Immature natural killer cell (primary cell): ENCODE data around the gene KAT8. TPM values are rescaled to one million over a fixed set of nuclear protein-coding genes. Genes with fewer than 3 reads are reported as not detected.
A peak's percentile ranks its signal among the peaks of the same experiment; 100 is the strongest.
"Not testable (repeated sequence)": the region's sequence is repeated elsewhere in the genome, so short reads cannot be mapped to it uniquely, and the experiment has no call there.

Experiments
- DNase-seq, 3 donors: peaks; one replicate each; pipeline ENCODE4 v3.0.0; 2022; ENCODE audit warnings: mixed read lengths in 1 of 3
- H3K27ac Mint-ChIP-seq, 6 donors: one replicate each; pipeline ENCODE4 v1.8.0; 2020; ENCODE audit warnings: mixed read lengths in 6 of 6, mild to moderate bottlenecking in 5 of 6, inconsistent platforms in 4 of 6, moderate library complexity in 3 of 6
- H3K27me3 Mint-ChIP-seq, 3 donors: one replicate each; pipeline ENCODE4 v1.8.0; 2020 to 2021; ENCODE audit warnings: low read depth in 3 of 3, mild to moderate bottlenecking in 3 of 3, mixed read lengths in 3 of 3, moderate library complexity in 3 of 3, inconsistent platforms in 1 of 3
- H3K36me3 Mint-ChIP-seq, 3 donors: one replicate each; pipeline ENCODE4 v1.8.0; 2020; ENCODE audit warnings: mixed read lengths in 3 of 3, inconsistent platforms in 2 of 3, mild to moderate bottlenecking in 2 of 3
- H3K4me1 Mint-ChIP-seq, 2 donors: one replicate each; pipeline ENCODE4 v1.8.0; 2020; ENCODE audit warnings: inconsistent platforms in 2 of 2, mild to moderate bottlenecking in 2 of 2, mixed read lengths in 2 of 2, moderate library complexity in 1 of 2
- H3K4me3 Mint-ChIP-seq, 5 donors: one replicate each; pipeline ENCODE4 v1.8.0; 2020; ENCODE audit warnings: mild to moderate bottlenecking in 5 of 5, mixed read lengths in 5 of 5, inconsistent platforms in 3 of 5, moderate library complexity in 3 of 5
- H3K9me3 Mint-ChIP-seq, 6 donors: one replicate each; pipeline ENCODE4 v1.8.0; 2020; ENCODE audit warnings: mild to moderate bottlenecking in 6 of 6, mixed read lengths in 6 of 6, inconsistent platforms in 4 of 6, moderate library complexity in 3 of 6
- polyA plus RNA-seq, 3 donors: library from polyadenylated mRNA; unstranded; fragments of 300-500 nt; fragmentation: Illumina TruSeq; gene quantifications; one replicate each; pipeline ENCODE4 v1.2.3, GENCODE V29; 2021

The KAT8 gene
- polyA plus RNA-seq, 3 donors from 2014 or later, result 29.4 to 53.9 (median 32.6) TPM

DNA sequence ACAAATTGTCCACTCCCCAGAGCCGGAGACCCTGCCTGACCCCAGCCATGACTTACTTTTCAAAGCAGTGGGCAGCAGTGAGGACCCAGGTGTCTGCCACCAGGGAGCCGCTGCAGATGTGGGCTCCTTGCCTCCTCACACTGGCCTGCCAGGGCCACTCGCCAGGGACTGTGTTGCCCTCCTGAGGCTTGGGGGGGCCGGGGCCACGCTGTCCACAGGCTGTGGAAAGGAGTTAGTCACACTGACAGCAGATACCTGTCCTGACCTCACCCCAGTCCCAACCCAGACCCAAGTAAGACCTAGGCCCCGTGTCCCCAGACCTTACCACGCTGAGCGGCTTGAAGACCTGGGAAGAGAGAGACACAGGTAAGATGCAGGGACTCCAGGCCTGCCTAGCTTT is 30.0 kb upstream of the KAT8 start:
- Mint-ChIP-seq H3K36me3 (peaks cover 0 to 4% (median 3%) of the 10 kb centered on the region in 3 donors), H3K4me1 (no peaks in the 10 kb centered on the region), H3K27ac (no peak overlapping the region)

GRCh38 chr16:31087971-31088370 is 29.5 kb upstream of the KAT8 start:
- H3K4me3 Mint-ChIP-seq, result no peak overlapping the region
- no peaks in the 10 kb centered on the region for H3K4me1 Mint-ChIP-seq
- H3K9me3 Mint-ChIP-seq, result no peaks in the 10 kb centered on the region
- no peak overlapping the region for H3K27ac Mint-ChIP-seq
- no peak for DNase-seq
- H3K27me3 Mint-ChIP-seq, result no peaks in the 10 kb centered on the region
- H3K36me3 Mint-ChIP-seq, result peaks cover 0 to 4% (median 3%) of the 10 kb centered on the region in 3 donors

More for the DNA sequence above, 30.0 kb upstream of the KAT8 start:
- H3K27me3 Mint-ChIP-seq, result no peaks in the 10 kb centered on the region
- no peak for DNase-seq
- no peak overlapping the region for H3K4me3 Mint-ChIP-seq
- no peaks in the 10 kb centered on the region for H3K9me3 Mint-ChIP-seq

- no peak for DNase-seq
- Mint-ChIP-seq H3K27me3 (no peaks in the 10 kb centered on the region), H3K9me3 (no peaks in the 10 kb centered on the region), H3K27ac (peak within 1 kb of the TSS in 1 of 6 donors; percentile 40), H3K4me3 (no peak within 1 kb of the TSS), H3K36me3 (peaks cover 0 to 4% (median 3%) of the 10 kb centered on the region in 3 donors), H3K4me1 (peaks cover under 1 to 3% of the 10 kb centered on the region in 2 donors)
These were observed 28.8 kb upstream of the KAT8 start, which contains the start of gene PRSS53 for GRCh38 chr16:31088459-31089183. Gene PRSS53, minus strand, starts transcription at chr16:31088943. Its CDS starts 134 bp downstream, at chr16:31088809.

DNA sequence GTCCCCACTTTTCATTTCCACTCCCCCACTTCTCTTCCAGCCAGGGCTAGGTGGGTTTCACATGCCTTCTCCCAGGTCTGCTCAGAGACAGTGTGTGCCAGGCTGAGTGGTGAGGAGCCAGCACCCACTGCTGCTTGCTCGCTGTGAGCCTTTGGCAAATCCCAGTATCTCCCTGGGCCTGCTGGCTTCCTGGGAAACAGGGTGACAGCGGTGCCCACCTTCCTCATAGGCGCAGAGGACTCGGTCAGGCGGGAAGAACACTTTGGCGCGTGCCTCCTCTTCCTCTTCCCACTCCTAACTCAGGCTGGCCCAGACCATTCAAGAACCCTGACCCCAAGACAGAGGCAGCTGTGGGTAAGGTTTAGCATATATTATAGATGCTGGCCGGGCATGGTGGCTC is 28.3 kb upstream of the KAT8 start:
- no peak for DNase-seq
- no peaks in the 10 kb centered on the region for H3K9me3 Mint-ChIP-seq
- H3K4me1 Mint-ChIP-seq, result peaks cover 6 to 8% of the 10 kb centered on the region in 2 donors
- H3K27ac Mint-ChIP-seq, result no peak overlapping the region
- H3K4me3 Mint-ChIP-seq, result no peak overlapping the region
- peaks cover 0 to 4% (median 3%) of the 10 kb centered on the region in 3 donors for H3K36me3 Mint-ChIP-seq
- peaks cover 0 to 1% (median 0%) of the 10 kb centered on the region in 3 donors for H3K27me3 Mint-ChIP-seq

- peaks cover 0 to 2% (median under 1%) of the 10 kb centered on the region in 3 donors for H3K36me3 Mint-ChIP-seq
- no peak overlapping the region for H3K27ac Mint-ChIP-seq
- H3K4me1 Mint-ChIP-seq, result peaks cover 19% of the 10 kb centered on the region in 2 donors
- peaks cover 7 to 9% (median 7%) of the 10 kb centered on the region in 3 donors for H3K27me3 Mint-ChIP-seq
- no peak for DNase-seq
- no peak overlapping the region for H3K4me3 Mint-ChIP-seq
- H3K9me3 Mint-ChIP-seq, result no peaks in the 10 kb centered on the region
These were observed 26.9 kb upstream of the KAT8 start for GRCh38 chr16:31090540-31090939.

- H3K27me3 Mint-ChIP-seq, result peaks cover 10 to 12% (median 10%) of the 10 kb centered on the region in 3 donors
- peak overlapping the region in 4 of 5 donors; percentile 25 to 53 (median 38) for H3K4me3 Mint-ChIP-seq
- H3K9me3 Mint-ChIP-seq, result no peaks in the 10 kb centered on the region
- no peak for DNase-seq
- H3K27ac Mint-ChIP-seq, result peak overlapping the region in 1 of 6 donors; percentile 28
- peaks cover 22 to 30% of the 10 kb centered on the region in 2 donors for H3K4me1 Mint-ChIP-seq
- H3K36me3 Mint-ChIP-seq, result no peaks in the 10 kb centered on the region
These were observed 25.1 kb upstream of the KAT8 start for GRCh38 chr16:31092330-31092729.

DNA sequence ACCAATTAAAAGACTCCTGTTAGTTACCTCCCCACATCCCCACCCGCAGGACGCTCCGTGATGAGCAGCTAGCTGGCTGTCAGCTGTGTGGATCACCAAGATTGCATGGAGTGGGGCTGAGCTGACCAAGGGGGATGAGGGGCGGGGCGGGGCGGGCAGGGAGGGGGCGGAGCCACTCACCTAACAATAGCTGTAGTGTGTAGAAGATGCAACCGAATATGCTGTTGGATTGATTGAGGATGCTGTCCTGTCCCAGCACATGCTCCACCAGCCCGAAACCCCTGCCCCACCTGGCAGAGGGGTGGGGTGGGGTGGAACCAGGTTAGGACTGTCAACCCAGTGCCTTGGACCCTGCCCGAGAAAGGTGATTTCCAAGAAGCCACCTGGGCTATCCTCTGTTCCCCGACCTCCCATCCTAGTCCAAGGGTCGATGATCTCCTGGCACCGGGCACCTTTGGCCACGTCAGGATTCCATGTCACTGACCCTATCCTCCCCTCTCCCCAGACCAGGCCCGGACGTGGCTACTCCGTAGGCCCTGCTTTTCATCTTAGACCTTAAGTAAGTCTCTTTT is 24.2 kb upstream of the KAT8 start:
- Mint-ChIP-seq H3K27me3 (peaks cover 10 to 12% (median 12%) of the 10 kb centered on the region in 3 donors), H3K36me3 (no peaks in the 10 kb centered on the region), H3K4me1 (peaks cover 22 to 30% of the 10 kb centered on the region in 2 donors), H3K27ac (peak overlapping the region in 1 of 6 donors; percentile 50), H3K4me3 (peak overlapping the region in 4 of 5 donors; percentile 33 to 56 (median 39)), H3K9me3 (no peaks in the 10 kb centered on the region)
- no peak for DNase-seq

DNA sequence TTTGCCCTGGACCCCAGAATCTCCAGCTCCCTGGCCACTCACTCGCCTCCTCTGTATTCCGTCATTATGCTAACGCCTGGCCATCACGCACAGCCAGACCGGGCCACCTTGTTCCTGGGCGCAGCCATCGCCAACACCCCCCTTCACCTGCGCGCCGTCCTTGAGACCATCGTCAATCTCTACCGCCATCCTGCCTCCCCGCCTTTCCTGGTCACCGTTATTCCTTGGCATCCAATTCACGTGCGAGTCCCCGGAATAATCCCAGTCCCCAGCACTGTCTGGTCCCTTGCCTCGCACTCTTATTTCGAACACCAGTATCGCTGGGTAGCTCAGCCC is 23.4 kb upstream of the KAT8 start:
- H3K27me3 Mint-ChIP-seq, result peaks cover 10 to 12% (median 12%) of the 10 kb centered on the region in 3 donors
- peaks cover 22 to 30% of the 10 kb centered on the region in 2 donors for H3K4me1 Mint-ChIP-seq

DNA sequence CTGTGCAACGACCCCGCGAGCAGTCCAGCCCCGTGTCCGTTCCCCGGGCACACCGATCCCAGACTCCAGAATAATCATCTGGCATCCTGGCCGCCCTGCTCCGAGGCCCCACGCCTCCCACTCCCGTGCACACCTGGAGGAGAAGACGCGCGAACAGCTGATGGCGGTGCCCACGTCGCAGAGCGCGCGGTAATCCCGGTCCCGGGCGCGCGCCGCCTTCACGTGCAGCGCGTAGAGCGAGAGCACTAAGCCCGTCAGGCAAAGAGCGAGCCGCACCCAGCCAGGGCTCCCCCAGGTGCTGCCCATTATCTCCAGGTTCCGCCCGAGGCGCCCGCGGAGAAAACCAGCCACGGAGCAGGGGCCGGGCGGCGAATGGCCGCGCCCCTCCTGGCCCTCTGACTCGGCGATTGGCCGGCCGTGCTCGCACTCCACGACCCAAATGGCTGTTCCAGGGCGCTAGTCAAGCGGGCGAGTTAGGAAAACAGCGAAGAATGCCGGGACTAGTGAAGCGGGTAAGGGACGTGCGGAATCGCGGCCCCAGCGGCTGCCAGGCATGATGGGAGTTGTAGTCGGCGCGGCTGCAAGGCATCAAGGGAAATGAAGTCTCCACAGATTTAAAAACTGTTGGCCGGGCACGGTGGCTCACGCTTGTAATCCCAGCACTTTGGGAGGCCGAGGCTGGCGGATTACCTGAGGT is 22.9 kb upstream of the KAT8 start, which contains the start of gene VKORC1:
Gene VKORC1, minus strand, starts transcription at position 374 of the 697 bp plus-strand sequence. Its CDS starts 68 bp downstream, at position 306.
- H3K27me3 Mint-ChIP-seq, result peaks cover 10 to 12% (median 12%) of the 10 kb centered on the region in 3 donors
- DNase-seq, result peak; percentile 75 to 79 (median 77)
- peak within 1 kb of the TSS; percentile 84 to 97 (median 90) for H3K27ac Mint-ChIP-seq
- H3K9me3 Mint-ChIP-seq, result no peaks in the 10 kb centered on the region
- no peaks in the 10 kb centered on the region for H3K36me3 Mint-ChIP-seq
- H3K4me3 Mint-ChIP-seq, result peak within 1 kb of the TSS; percentile 78 to 97 (median 87)
- peaks cover 22 to 30% of the 10 kb centered on the region in 2 donors for H3K4me1 Mint-ChIP-seq

More for the DNA sequence above, 23.4 kb upstream of the KAT8 start:
- Mint-ChIP-seq H3K27ac (peak overlapping the region; percentile 75 to 97 (median 90)), H3K9me3 (no peaks in the 10 kb centered on the region), H3K4me3 (peak overlapping the region; percentile 78 to 97 (median 87)), H3K36me3 (no peaks in the 10 kb centered on the region)
- DNase-seq, result no peak

DNA sequence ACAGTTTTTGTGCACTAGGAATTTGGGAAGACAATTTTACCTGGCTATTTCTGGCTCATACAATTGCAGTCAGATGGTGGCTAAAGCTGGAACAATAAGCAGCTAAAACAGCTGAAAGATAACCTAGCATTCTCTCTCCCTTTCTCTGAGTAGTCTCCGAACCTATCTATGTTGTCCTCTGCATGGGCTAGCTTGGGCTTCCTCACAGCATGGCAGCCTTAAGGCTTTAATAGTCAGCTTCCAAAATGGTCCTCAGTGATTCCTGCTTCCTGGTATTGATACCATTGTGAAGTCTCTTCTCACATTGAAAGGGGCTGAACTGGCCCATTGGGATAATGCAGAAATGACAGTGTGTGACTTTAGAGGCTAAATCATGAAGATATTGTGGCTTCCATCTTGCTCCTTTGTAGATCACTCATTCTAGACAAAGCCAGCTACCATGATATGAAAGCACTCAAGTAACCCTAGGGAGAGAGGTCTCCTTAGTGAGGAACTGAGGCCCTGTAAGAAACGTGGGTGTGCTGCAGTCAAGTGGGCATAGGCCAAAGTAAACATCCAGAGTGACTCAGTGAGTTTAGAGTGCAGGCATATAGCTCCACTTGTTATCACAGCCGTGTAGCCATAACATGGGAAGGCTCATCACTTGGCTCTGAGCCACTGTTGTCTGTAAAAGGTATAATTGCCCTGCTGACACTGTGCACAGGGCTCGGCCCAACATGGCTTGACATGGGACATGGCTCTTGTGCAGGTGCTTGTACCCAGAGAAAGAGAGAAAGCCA is 17.4 kb upstream of the KAT8 start:
- Mint-ChIP-seq H3K4me1 (peaks cover 8 to 16% of the 10 kb centered on the region in 2 donors), H3K36me3 (no peaks in the 10 kb centered on the region), H3K27ac (no peak overlapping the region), H3K9me3 (peaks cover 0 to 1% (median 0%) of the 10 kb centered on the region in 6 donors), H3K27me3 (peaks cover 9 to 11% (median 10%) of the 10 kb centered on the region in 3 donors), H3K4me3 (no peak overlapping the region)
- no peak for DNase-seq

DNA sequence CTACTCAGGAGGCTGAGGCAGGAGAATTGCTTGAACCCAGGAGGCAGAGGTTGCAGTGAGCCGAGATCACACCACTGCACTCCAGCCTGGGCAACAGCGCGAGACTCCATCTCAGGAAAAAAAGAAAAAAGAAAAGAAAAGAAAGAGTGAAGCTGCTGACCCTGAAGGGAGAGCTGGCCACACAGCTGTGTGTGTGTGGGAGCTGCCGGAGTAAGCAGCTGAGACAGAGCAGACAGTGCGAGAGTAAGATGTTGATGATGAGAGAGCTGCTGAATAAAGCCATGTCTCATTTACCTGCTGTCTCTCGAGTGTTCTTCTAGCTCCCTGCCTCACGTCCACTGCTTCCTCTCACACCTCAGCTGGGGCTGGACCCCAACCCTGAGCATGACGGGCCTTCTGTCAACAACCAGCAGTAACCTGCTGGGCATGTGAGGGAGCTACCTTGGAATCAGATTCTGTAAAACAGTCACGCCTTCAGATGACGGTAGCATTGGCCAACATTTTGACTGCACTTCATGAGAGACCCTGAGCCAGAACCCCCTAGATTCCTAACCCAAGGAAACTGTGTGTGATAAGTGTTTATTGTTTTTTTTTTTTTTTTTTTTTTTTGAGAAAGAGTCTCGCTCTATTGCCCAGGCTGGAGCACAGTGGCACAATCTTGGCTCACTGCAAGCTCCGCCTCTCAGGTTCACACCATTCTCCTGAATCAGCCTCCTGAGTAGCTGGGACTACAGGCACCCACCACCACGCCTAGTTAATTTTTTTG is 16.4 kb upstream of the KAT8 start:
- not testable (repeated sequence) for H3K27me3 Mint-ChIP-seq, H3K4me3 Mint-ChIP-seq, H3K9me3 Mint-ChIP-seq, DNase-seq, H3K36me3 Mint-ChIP-seq, H3K27ac Mint-ChIP-seq
- H3K4me1 Mint-ChIP-seq, result peaks cover 4 to 12% of the 10 kb centered on the region in 2 donors

DNA sequence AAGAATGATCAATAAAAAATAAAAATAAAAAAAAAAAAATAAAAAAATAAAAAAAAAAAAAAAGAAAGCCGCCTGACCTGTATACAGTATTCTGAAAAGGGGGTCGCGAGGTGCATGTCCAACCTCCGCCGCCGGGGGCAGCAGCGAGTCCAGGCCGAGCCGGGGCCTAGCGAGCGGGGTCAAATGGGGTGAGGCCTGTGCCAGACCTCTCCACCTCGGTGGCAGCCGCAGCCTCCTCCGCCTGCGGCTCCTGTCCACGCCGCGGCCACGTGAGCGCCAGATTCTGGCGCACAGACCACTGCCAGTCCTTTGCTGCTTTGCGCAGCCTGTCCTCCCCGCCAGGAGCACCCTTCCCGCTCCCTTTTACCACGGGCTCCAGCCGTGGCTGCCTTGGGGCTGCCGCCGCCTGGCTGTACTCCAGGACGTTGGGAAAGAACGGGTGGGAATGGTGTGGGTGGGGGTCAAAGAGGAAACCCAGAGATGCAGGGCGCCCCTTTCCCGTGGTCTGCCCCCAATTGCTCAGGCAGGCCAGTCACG is 11.7 kb upstream of the KAT8 start:
- H3K4me1 Mint-ChIP-seq, result peaks cover 15 to 16% of the 10 kb centered on the region in 2 donors

More for the DNA sequence above, 11.7 kb upstream of the KAT8 start:
- peak; percentile 83 to 85 (median 84) for DNase-seq
- no peaks in the 10 kb centered on the region for H3K9me3 Mint-ChIP-seq
- H3K27me3 Mint-ChIP-seq, result peaks cover 1 to 7% (median 2%) of the 10 kb centered on the region in 3 donors
- H3K4me3 Mint-ChIP-seq, result peak overlapping the region; percentile 35 to 65 (median 58)
- peak overlapping the region; percentile 39 to 84 (median 74) for H3K27ac Mint-ChIP-seq
- peaks cover 0 to 6% (median 4%) of the 10 kb centered on the region in 3 donors for H3K36me3 Mint-ChIP-seq
